ENCODE data around the gene MAGI2.

MAGI2 gene

GRCh38 chr7:79258826-79259225 lies 194.6 kb downstream of the MAGI2 start:
- no peak for DNase-seq (ENCODE audit: low read depth in 2 of 2)

GRCh38 chr7:79257959-79258358 lies 195.5 kb downstream of the MAGI2 start:
- no peak for DNase-seq (ENCODE audit: low read depth in 2 of 2)

GRCh38 chr7:79245623-79246249 lies 207.7 kb downstream of the MAGI2 start:
- DNase-seq (ENCODE audit: low read depth in 2 of 2): no peak

DNA sequence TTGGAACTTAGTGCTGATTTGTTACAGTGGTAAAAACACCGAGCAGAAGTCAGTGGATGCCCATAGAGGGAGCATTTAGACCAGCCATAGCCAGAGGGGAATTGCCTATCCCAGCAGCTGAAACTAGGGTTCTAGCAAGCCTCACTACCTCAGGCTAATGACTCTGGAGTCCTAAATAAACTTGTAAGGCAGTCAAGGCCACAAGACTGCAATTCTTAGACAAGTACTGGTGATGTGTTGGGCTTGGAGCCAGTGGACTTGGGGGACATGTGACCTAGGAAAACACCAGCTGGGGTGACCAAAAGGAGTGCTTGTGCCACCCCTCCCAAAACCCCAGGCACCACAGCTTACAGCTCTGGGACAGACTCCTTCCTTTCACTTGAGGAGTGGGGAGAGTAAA lies 209.0 kb downstream of the MAGI2 start:
- DNase-seq (ENCODE audit: low read depth in 2 of 2): no peak

DNA sequence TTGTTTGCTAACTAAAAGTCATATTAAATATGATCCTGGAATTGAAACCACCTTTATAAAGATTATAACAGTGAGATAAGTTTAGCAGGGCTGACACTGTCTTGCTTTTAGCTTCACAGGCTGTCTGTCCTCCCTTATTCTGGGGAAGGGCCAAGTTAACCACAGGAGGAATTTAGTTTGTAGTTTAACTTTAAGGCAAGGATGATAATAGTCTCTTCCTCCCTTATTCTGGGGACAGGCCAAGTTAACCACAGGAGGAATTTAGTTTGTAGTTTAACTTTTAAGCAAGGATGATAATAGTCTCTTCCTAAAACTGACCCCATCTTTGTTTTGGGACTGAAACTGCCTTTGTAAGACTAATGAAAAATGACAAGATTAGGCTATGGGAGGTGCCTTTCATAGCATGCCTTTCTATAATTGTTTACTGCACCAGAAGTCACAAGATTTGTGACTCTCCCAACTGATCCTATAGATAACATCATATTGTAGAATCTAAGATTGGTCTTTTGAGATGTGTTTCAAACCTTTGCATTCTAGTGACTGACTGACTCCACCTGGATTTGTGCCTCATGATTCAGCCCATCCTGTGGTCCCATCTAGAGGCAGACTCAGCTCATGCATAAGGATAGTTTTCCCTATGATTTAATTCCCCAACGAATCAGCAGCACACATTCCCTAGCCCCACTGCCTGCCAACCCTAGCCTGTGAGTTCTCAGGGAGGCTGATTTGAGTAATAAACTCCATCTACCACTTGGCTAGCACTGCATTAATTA lies 212.0 kb downstream of the MAGI2 start:
- no peak for DNase-seq (ENCODE audit: low read depth in 2 of 2)

- no peak for DNase-seq (ENCODE audit: low read depth in 2 of 2)
Measured at GRCh38 chr7:79240413-79240812, 213.1 kb downstream of the MAGI2 start.

- DNase-seq (ENCODE audit: low read depth in 2 of 2): no peak
Measured at GRCh38 chr7:79236352-79237028, 217.0 kb downstream of the MAGI2 start.

- no peak for DNase-seq (ENCODE audit: low read depth in 2 of 2)
Measured at GRCh38 chr7:79227044-79227443, 226.4 kb downstream of the MAGI2 start.

DNA sequence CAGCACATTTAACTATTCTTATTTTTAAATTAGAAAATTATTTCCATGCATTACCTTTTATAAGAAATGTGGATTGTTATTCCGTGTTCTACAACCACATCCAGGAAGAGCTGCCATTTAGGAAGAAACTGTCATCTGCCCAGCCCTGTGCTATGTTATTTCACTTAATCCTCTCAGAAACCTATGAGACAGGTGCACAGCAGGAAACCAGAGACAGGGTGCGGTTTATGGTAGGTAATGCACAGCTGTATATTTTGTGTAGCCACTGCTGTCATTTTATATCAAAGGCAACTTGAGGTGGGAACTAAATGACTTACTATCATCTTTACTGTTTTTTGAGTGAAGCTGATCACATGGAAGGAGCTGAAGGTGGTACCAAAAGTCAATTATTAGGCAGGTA lies 232.3 kb downstream of the MAGI2 start:
- DNase-seq (ENCODE audit: low read depth in 2 of 2): no peak

GRCh38 chr7:79217976-79218626 lies 235.4 kb downstream of the MAGI2 start:
- no peak for DNase-seq (ENCODE audit: low read depth in 2 of 2)

DNA sequence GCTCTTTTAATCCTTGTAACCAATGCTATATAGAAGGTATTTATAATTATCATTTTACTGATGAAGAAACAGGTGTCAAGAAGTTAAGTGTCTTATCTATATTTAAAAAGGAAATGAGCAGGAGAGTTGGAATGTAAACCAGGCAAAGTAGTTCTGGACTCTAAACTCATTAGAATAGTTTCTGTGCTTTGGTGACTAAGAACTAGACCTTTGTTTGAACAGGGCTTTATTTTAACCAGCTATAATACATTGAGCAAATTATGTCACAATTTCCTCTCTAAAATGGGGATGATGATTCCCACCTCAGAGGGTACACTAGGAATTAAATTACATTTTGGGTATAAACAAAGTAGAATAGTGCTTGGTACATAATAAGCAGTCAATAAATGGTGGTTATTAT lies 236.0 kb downstream of the MAGI2 start:
- DNase-seq (ENCODE audit: low read depth in 2 of 2): no peak

- DNase-seq (ENCODE audit: low read depth in 2 of 2): no peak
Measured at GRCh38 chr7:79216236-79216635, 237.2 kb downstream of the MAGI2 start.

DNA sequence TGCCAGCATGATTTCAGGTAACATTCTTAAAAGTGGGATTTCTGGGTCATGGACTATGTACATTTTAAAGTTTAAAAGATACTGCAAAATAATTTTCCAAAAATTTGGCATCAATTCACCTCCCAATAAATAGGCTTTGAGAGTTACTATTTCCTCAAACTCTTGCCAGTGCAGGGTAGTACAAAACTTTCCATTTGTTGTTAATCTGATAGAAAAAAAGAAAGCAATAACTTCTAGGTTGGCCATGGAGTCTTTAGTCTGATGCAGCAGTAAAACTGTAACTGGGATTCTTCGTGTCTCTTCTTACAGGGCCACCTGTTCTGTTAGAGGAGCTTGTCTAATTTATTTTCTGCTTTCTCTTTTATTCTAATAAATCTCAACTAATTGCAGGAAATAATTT lies 241.1 kb downstream of the MAGI2 start:
- no peak for DNase-seq (ENCODE audit: low read depth in 2 of 2)

- DNase-seq (ENCODE audit: low read depth in 2 of 2): no peak
Measured at GRCh38 chr7:79211724-79212123, 241.7 kb downstream of the MAGI2 start.

DNA sequence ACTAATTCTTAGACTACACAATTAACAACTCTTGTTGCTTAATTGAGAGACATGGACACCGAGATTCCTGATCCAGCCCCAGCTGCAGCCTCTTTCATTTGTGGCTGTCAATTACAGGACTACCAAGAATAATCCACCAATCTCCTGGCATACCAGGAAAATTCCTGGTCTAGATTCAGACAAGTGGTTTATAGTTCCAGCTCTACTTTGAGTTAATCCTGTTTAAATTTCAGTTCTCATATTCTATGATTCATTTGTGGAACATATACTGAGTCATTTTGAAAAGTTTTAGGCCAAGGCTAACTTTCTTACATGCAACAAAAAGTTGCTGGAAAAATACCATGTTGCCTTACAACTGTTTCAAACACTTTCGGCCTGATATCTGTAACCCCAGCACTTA lies 253.5 kb downstream of the MAGI2 start:
- DNase-seq (ENCODE audit: low read depth in 2 of 2): no peak

DNA sequence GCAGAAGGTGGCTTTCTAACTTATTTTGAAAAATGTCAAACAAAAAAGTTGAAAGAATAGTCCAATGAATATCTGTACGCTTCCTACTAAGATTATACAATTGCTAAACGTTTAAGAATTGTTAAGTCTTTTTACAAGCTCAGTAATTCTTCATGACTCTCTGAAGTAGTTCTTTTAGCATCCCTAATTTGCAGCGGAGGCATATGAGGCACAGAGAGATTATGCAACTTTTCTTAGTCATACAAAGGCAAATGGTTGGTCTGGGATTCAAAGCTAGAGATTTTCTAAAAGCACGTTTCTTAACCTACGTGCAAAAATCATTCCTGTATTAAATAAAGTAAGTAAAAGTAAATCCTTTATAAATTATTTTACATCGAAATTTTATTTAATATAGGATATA lies 254.2 kb downstream of the MAGI2 start:
- no peak for DNase-seq (ENCODE audit: low read depth in 2 of 2)

DNA sequence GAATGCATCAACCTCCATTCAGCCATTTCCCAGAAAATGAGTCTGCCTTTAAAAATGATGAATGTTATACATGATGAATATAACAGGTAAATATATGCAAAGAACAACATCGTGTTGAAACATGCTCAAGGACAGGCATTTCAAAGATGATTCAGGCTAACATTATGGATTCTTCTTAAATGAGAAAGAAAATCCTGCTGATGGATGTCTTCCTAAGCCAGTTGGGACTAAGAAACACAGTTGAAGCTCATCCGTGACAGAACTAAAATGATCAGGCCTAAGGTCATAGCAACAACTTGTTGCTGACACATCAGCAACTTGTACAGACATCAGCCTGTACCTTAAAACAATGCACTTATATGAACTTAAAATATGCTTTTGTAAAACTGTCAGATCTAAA lies 267.9 kb downstream of the MAGI2 start:
- DNase-seq (ENCODE audit: low read depth in 2 of 2): no peak

- DNase-seq (ENCODE audit: low read depth in 2 of 2): no peak
Measured at GRCh38 chr7:79182283-79182682, 271.2 kb downstream of the MAGI2 start.

- no peak for DNase-seq (ENCODE audit: low read depth in 2 of 2)
Measured at GRCh38 chr7:79180533-79180932, 272.9 kb downstream of the MAGI2 start.

DNA sequence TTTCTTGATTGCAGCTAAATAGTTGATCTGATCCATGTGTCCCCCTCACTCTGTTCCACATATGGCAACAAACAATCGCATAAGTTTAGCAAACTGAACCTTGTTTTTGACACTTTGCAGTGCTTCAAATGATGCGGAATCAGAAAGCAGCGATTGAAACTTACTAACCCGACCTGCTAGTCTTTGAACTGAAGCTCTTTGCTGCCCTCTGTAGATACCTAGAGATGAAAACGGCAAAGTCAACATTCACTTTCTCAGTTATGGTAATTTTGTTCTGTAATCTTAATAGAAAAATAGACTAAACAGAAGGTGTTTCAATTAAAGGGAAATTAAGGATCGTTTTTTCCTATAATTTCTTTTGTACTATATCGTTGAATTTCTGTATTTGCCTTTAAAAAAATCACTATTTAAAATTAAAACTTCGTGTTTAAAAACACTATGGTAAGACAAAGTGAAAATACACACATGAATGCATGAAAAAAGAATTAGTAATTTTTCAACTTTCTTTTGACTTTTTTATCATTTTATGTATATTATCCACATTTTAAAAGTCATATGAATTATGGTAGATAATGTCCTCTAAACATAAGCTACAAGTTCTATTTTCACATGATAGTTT lies 276.5 kb downstream of the MAGI2 start:
- no peak for DNase-seq (ENCODE audit: low read depth in 2 of 2)

DNA sequence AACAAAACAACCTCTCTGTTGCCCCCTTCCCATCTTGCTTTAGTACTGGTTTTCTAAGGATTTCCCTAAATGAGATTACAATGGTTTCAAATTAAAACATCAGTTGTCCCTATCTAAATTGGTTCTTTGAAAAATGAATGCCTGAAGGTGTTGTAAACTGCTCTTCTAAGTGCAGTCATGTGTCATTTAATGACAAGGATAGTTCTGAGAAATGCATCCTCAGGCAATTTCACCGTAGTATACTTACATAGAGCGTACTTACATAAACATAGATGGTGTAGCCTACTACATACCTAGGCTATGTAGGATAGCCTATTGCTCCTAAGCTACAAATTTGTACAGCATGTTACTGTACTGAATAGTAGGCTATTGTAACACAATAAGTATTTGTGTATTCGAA lies 278.1 kb downstream of the MAGI2 start:
- no peak for DNase-seq (ENCODE audit: low read depth in 2 of 2)

- no peak for DNase-seq (ENCODE audit: low read depth in 2 of 2)
Measured at GRCh38 chr7:79165225-79165624, 288.2 kb downstream of the MAGI2 start.

Data from activated CD8-positive, alpha-beta memory T cell treated with anti-CD3 and anti-CD28 coated beads for 4 hours (primary cell).